HCT116 (cell line): ENCODE results near the gene ZNF823. TPM values are rescaled to one million over a fixed set of nuclear protein-coding genes. Genes with fewer than 3 reads are reported as not detected.

Experiments
- ATAC-seq: fragments of 200-7000 bp; cut with Tn5 transposase; 2 replicates; pipeline ENCODE4 v1.9.1; 2020; ENCODE audit warnings: mild to moderate bottlenecking, moderate library complexity
- BruUV-seq: library from RNA; stranded (reverse); fragments of 400-500 nt; replicated peaks from 2 replicates; lab custom pipeline; 2021; lab: Mats Ljungman, UMichigan
- CTCF ChIA-PET: fragments of 300-600 bp; sonication (Branson Sonifier 250); formaldehyde crosslinking; loops from one replicate; lab custom pipeline; 2021; ENCODE audit warnings: antibody characterized with exemption; lab: Charles Lee
- POLR2A ChIA-PET: fragments of 300-600, 350-600 bp; sonication (Branson Sonifier 250); formaldehyde crosslinking; loops from one replicate; lab custom pipeline; 2021; ENCODE audit warnings: antibody characterized with exemption; lab: Charles Lee
- RAD21 ChIA-PET, 2 experiments: fragments of 300-600 bp; sonication (Branson Sonifier 250); formaldehyde crosslinking; loops; one replicate each; lab custom pipeline; 2023; ENCODE audit warnings: low total read pairs in 2 of 2; ENCODE audit not compliant: uncharacterized antibody in 2 of 2, unreplicated experiment in 2 of 2, low non-redundant PET in 1 of 2; lab: Charles Lee
- DNase-seq: peaks from one replicate; pipeline ENCODE4 v3.0.0-alpha.2; 2010; ENCODE audit warnings: low read depth, low spot score
- H2AFZ ChIP-seq: fragments of 200-600 bp; shearing (Covaris generic), sonication (generic); 2 replicates; pipeline ENCODE4 v1.6.1; 2017; ENCODE audit warnings: low read depth, mixed run types, mixed read lengths, antibody characterized with exemption, low read length; ENCODE audit not compliant: poor library complexity, severe bottlenecking
- H3K27ac ChIP-seq: 2 replicates; pipeline ENCODE4 v1.5.1; 2012; ENCODE audit warnings: low read depth, low read length
- H3K27me3 ChIP-seq: fragments of 200-600 bp; sonication (generic); 2 replicates; pipeline ENCODE4 v1.6.1; 2016; ENCODE audit warnings: mixed run types, low read length, mixed read lengths; ENCODE audit not compliant: insufficient read depth
- H3K36me3 ChIP-seq, 2 experiments: fragments of 200-500 bp in 1 of 2; fragments of 200-600 bp in 1 of 2; sonication (Bioruptor generic) in 1 of 2; sonication (generic) in 1 of 2; 2 replicates each; pipeline versions ENCODE4 v1.5.1 to v1.6.1; 2014 to 2016; ENCODE audit warnings: low read length in 2 of 2, inconsistent platforms in 1 of 2, mixed read lengths in 1 of 2, mixed run types in 1 of 2; ENCODE audit not compliant: insufficient read depth in 2 of 2, control insufficient read depth in 1 of 2
- H3K4me1 ChIP-seq, 2 experiments: fragments of 200-600 bp in 1 of 2; sonication (generic) in 1 of 2; 2 replicates each; pipeline versions ENCODE4 v1.5.1 to v1.6.1; 2012 to 2017; ENCODE audit warnings: low read length in 2 of 2, inconsistent platforms in 1 of 2, mild to moderate bottlenecking in 1 of 2, mixed read lengths in 1 of 2, mixed run types in 1 of 2, moderate library complexity in 1 of 2; ENCODE audit not compliant: insufficient read depth in 2 of 2, control insufficient read depth in 1 of 2
- H3K4me2 ChIP-seq: fragments of 200-600 bp; sonication (generic); 2 replicates; pipeline ENCODE4 v1.6.1; 2017; ENCODE audit warnings: mixed run types, low read length, mixed read lengths
- H3K4me3 ChIP-seq, 2 experiments: fragments of 200-600 bp in 1 of 2; sonication (generic) in 1 of 2; replicated peaks in 1 of 2; 2 replicates each; pipeline ENCODE4 v1.5.1; 2011 to 2016; ENCODE audit warnings: low read length in 2 of 2, control low read depth in 1 of 2, low read depth in 1 of 2, mild to moderate bottlenecking in 1 of 2, mixed read lengths in 1 of 2, mixed run types in 1 of 2
- H3K79me2 ChIP-seq: fragments of 200-600 bp; sonication (generic); 2 replicates; pipeline ENCODE4 v1.6.1; 2017; ENCODE audit warnings: mild to moderate bottlenecking, mixed run types, low read length, moderate library complexity, mixed read lengths; ENCODE audit not compliant: insufficient read depth
- H3K9ac ChIP-seq: fragments of 200-600 bp; sonication (generic); 2 replicates; pipeline ENCODE4 v1.6.1; 2016; ENCODE audit warnings: low read length, mixed read lengths
- H3K9me2 ChIP-seq: fragments of 200-600 bp; sonication (generic), shearing (Covaris generic); 2 replicates; pipeline ENCODE4 v1.6.1; 2017; ENCODE audit warnings: mixed run types, mild to moderate bottlenecking, moderate library complexity; ENCODE audit not compliant: insufficient read depth
- H3K9me3 ChIP-seq, 2 experiments: fragments of 200-500 bp in 1 of 2; fragments of 200-600 bp in 1 of 2; sonication (Bioruptor generic) in 1 of 2; sonication (generic) in 1 of 2; 2 replicates each; pipeline ENCODE4 v1.6.1; 2014 to 2017; ENCODE audit warnings: low read length in 2 of 2, mixed read lengths in 2 of 2, inconsistent platforms in 1 of 2, low read depth in 1 of 2, mild to moderate bottlenecking in 1 of 2, mixed run types in 1 of 2, moderate library complexity in 1 of 2; ENCODE audit not compliant: control insufficient read depth in 1 of 2, insufficient read depth in 1 of 2
- H4K20me1 ChIP-seq: fragments of 200-600 bp; sonication (generic), shearing (Covaris generic); 2 replicates; pipeline ENCODE4 v1.6.1; 2017; ENCODE audit warnings: mixed run types, mild to moderate bottlenecking, moderate library complexity; ENCODE audit not compliant: insufficient read depth
- CBX3 ChIP-seq: IDR thresholded peaks from 2 replicates; pipeline ENCODE4 v1.6.1; 2012; ENCODE audit warnings: low read depth
- CEBPB ChIP-seq: IDR thresholded peaks from 2 replicates; pipeline ENCODE4 v1.6.1; 2012; ENCODE audit warnings: low read depth
- EGR1 ChIP-seq: IDR thresholded peaks from 2 replicates; pipeline ENCODE4 v1.6.1; 2012; ENCODE audit warnings: low read depth
- EZH2phosphoT487 ChIP-seq: fragments of 200-600 bp; IDR thresholded peaks from 2 replicates; pipeline ENCODE4 v1.6.1; 2018; ENCODE audit warnings: antibody characterized with exemption, borderline replicate concordance
- FOSL1 ChIP-seq: IDR thresholded peaks from 2 replicates; pipeline ENCODE4 v1.6.1; 2012; ENCODE audit warnings: low read depth
- JUND ChIP-seq: IDR thresholded peaks from 2 replicates; pipeline ENCODE4 v1.6.1; 2012
- POLR2A ChIP-seq: IDR thresholded peaks from 2 replicates; pipeline ENCODE4 v1.7.0; 2011; ENCODE audit warnings: borderline replicate concordance; ENCODE audit not compliant: insufficient read depth, insufficient read length; ENCODE audit errors: extremely low read depth
- POLR2AphosphoS5 ChIP-seq: IDR thresholded peaks from 2 replicates; pipeline ENCODE4 v1.6.1; 2011; ENCODE audit warnings: mild to moderate bottlenecking, low read depth, low read length, moderate library complexity
- REST ChIP-seq: IDR thresholded peaks from 2 replicates; pipeline ENCODE4 v1.6.1; 2012; ENCODE audit warnings: low read depth
- SIN3A ChIP-seq: IDR thresholded peaks from 2 replicates; pipeline ENCODE4 v1.6.1; 2012; ENCODE audit warnings: low read depth
- SP1 ChIP-seq: IDR thresholded peaks from 2 replicates; pipeline ENCODE4 v1.6.1; 2012; ENCODE audit warnings: low read depth
- SRF ChIP-seq: IDR thresholded peaks from 2 replicates; pipeline ENCODE4 v1.6.1; 2012; ENCODE audit warnings: low read depth
- YY1 ChIP-seq: IDR thresholded peaks from 2 replicates; pipeline ENCODE4 v1.6.1; 2011; ENCODE audit warnings: low read length, low read depth, moderate library complexity, mild to moderate bottlenecking; ENCODE audit not compliant: insufficient replicate concordance; ENCODE audit errors: extremely low read depth
- ZFX ChIP-seq: fragments of 450-650 bp; IDR thresholded peaks from 2 replicates; pipeline ENCODE4 v1.6.1; 2017
- intact Hi-C: fragments of 100-400 bp; cut with micrococcal nuclease; formaldehyde crosslinking; loops from 2 replicates; pipeline ENCODE4 v1.10.0; 2022
- total RNA-seq: library from RNA; stranded (reverse); gene quantifications from one replicate; pipeline ENCODE4 v1.2.1, GENCODE V29; 2021; ENCODE audit not compliant: unreplicated experiment
- TF ChIP-seq, protein P1 (sequence below): IDR thresholded peaks from 2 replicates; pipeline ENCODE4 v1.6.1; 2012
- TF ChIP-seq, protein P2 (sequence below), 3 experiments: fragments of 200-600 bp in 1 of 3; sonication (generic) in 1 of 3; IDR thresholded peaks in 2 of 3; conservative IDR thresholded peaks in 1 of 3; 2 replicates each; pipeline ENCODE4 v1.5.1; 2012 to 2017; ENCODE audit warnings: low read depth in 2 of 3, low read length in 2 of 3, antibody characterized with exemption in 1 of 3, borderline replicate concordance in 1 of 3, control low read depth in 1 of 3, mild to moderate bottlenecking in 1 of 3, mixed read lengths in 1 of 3, mixed run types in 1 of 3, moderate library complexity in 1 of 3; ENCODE audit not compliant: insufficient read depth in 1 of 3

ZNF823 gene
- total RNA-seq, 1 experiment from 2014 or later = 4.7 TPM

DNA sequence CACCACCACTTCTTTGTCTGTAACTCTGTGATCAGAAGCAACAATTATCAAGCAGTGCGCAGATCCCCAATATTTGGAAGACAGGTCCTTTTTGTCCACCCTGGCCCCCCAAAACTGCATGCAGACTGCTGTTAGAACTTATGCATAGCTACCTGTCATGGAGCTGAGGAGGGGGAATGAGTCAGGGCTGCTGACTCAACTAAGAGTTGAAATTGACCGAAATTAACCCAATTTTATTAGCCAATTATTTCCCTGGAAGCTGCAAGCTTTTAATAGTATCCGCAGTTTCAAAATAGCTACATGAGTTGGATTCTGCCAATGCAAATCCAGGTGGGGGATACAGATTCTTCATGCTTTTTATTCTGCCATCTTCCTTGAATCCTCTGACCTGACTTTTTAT, 45.6 kb upstream of the ZNF823 start:
- BruUV-seq = no TSS peak
- CTCF ChIA-PET = no interaction called here
- peaks cover 24 to 26% of the 10 kb centered on the region in 2 experiments; a peak in 3 of 4 replicates for H3K9me3 ChIP-seq

GRCh38 chr19:11783767-11784166, 45.0 kb upstream of the ZNF823 start:
- intact Hi-C loops = no loop called here
- CTCF ChIA-PET = no interaction called here
- Histone ChIP-seq H3K36me3 (peaks cover 0 to 5% of the 10 kb centered on the region in 2 experiments; a peak in 1 of 4 replicates), H3K27ac (no peak overlapping the region), H3K4me2 (no peak overlapping the region), H3K9me2 (no peaks in the 10 kb centered on the region), H3K27me3 (no peaks in the 10 kb centered on the region), H3K4me3 (no peak overlapping the region), H3K79me2 (no peaks in the 10 kb centered on the region), H2AFZ (no peak overlapping the region), H3K9ac (no peak overlapping the region), H3K4me1 (no peaks in the 10 kb centered on the region), H4K20me1 (no peaks in the 10 kb centered on the region), H3K9me3 (peaks cover 25 to 27% of the 10 kb centered on the region in 2 experiments; a peak in 3 of 4 replicates)
- POLR2A ChIA-PET = no interaction called here
- RAD21 ChIA-PET = no interaction called here
- ATAC-seq (no peak), DNase-seq (no peak)
- BruUV-seq = no TSS peak
- TF ChIP-seq FOSL1 (no peak), EZH2phosphoT487 (no peak), ZFX (no peak), SP1 (no peak), YY1 (no peak), REST (no peak), EGR1 (no peak), POLR2A (no peak), POLR2AphosphoS5 (no peak), JUND (no peak), CEBPB (no peak), SRF (no peak)
- TF ChIP-seq, protein P1, sequence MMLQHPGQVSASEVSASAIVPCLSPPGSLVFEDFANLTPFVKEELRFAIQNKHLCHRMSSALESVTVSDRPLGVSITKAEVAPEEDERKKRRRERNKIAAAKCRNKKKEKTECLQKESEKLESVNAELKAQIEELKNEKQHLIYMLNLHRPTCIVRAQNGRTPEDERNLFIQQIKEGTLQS = no peak

More for the DNA sequence above, 45.6 kb upstream of the ZNF823 start:
- no peak for ATAC-seq
- ChIA-PET POLR2A (no interaction called here), RAD21 (no interaction called here)
- no peaks in the 10 kb centered on the region for H3K79me2 ChIP-seq
- no peaks in the 10 kb centered on the region for H3K27me3 ChIP-seq
- no peak overlapping the region for H3K4me3 ChIP-seq
- no peaks in the 10 kb centered on the region for H3K4me1 ChIP-seq
- no peaks in the 10 kb centered on the region for H3K9me2 ChIP-seq
- H3K27ac ChIP-seq = no peak overlapping the region
- H4K20me1 ChIP-seq = no peaks in the 10 kb centered on the region
- intact Hi-C loops = no loop called here
- TF ChIP-seq FOSL1 (no peak), SIN3A (no peak), JUND (no peak), CEBPB (no peak), CBX3 (no peak), POLR2AphosphoS5 (no peak)
- TF ChIP-seq, protein P2, sequence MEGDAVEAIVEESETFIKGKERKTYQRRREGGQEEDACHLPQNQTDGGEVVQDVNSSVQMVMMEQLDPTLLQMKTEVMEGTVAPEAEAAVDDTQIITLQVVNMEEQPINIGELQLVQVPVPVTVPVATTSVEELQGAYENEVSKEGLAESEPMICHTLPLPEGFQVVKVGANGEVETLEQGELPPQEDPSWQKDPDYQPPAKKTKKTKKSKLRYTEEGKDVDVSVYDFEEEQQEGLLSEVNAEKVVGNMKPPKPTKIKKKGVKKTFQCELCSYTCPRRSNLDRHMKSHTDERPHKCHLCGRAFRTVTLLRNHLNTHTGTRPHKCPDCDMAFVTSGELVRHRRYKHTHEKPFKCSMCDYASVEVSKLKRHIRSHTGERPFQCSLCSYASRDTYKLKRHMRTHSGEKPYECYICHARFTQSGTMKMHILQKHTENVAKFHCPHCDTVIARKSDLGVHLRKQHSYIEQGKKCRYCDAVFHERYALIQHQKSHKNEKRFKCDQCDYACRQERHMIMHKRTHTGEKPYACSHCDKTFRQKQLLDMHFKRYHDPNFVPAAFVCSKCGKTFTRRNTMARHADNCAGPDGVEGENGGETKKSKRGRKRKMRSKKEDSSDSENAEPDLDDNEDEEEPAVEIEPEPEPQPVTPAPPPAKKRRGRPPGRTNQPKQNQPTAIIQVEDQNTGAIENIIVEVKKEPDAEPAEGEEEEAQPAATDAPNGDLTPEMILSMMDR (IDR thresholded peaks at IDR 0.05 in 2 of 3, conservative IDR thresholded peaks at IDR 0.05 in 1 of 3; ENCODE audit: borderline replicate concordance in 1 of 3, insufficient read depth in 1 of 3, low read depth in 2 of 3, low read length in 2 of 3) = no peak
- TF ChIP-seq, all 23 proteins: peak for 0
- peaks cover 0 to 5% of the 10 kb centered on the region in 2 experiments; a peak in 1 of 4 replicates for H3K36me3 ChIP-seq
- H2AFZ ChIP-seq = no peak overlapping the region
- H3K4me2 ChIP-seq = no peak overlapping the region
- H3K9ac ChIP-seq = no peak overlapping the region
- DNase-seq = no peak
